Mucosa of descending colon (tissue), 3 donors: Measurements from ENCODE around the gene PIR. TPM values are rescaled to one million over a fixed set of nuclear protein-coding genes. Genes with fewer than 3 reads are reported as not detected.

Experiments
- ATAC-seq: fragments of 200-7000 bp; cut with Tn5 transposase; one replicate; pipeline ENCODE4 v1.9.1; 2020; ENCODE audit warnings: mild to moderate bottlenecking, moderate library complexity
- DNase-seq, 3 donors: peaks; one replicate each; pipeline ENCODE4 v3.0.0-alpha.2; 2020
- H3K36me3 ChIP-seq: fragments of 200-600 bp; one replicate; pipeline ENCODE4 v1.8.0; 2021; ENCODE audit warnings: low read depth, mild to moderate bottlenecking
- H3K4me1 ChIP-seq: fragments of 200-600 bp; one replicate; pipeline ENCODE4 v1.8.0; 2021; ENCODE audit warnings: low read depth, mild to moderate bottlenecking
- H3K4me3 ChIP-seq: fragments of 200-600 bp; one replicate; pipeline ENCODE4 v1.8.0; 2021; ENCODE audit warnings: mild to moderate bottlenecking
- H3K9me3 ChIP-seq: fragments of 200-600 bp; one replicate; pipeline ENCODE4 v1.8.0; 2021; ENCODE audit warnings: mild to moderate bottlenecking
- intact Hi-C, 2 donors: fragments of 100-400 bp; cut with DNase I in 1 of 2; cut with micrococcal nuclease in 1 of 2; formaldehyde crosslinking; loops; one replicate each; pipeline versions ENCODE4 v1.11.0 to v1.11.1; 2022; cut with DNase I, micrococcal nuclease
- total RNA-seq, 3 donors: library from RNA; stranded (reverse); fragmentation: NEBNext Ultra II Directional in 2 of 3; extraction: Animal tissue kit (Norgen Biotek cat#: 25700) in 2 of 3; gene quantifications; one replicate each; pipeline versions ENCODE4 v1.2.1 to v1.2.4, GENCODE V29; 2021 to 2023
- TF ChIP-seq, protein P1 (sequence below): fragments of 200-600 bp; IDR thresholded peaks from one replicate; pipeline ENCODE4 v1.8.0; 2022; ENCODE audit warnings: antibody characterized with exemption, mild to moderate bottlenecking
- donor health status: DM: no; HTN: no; CAD: no; lungs with moderate emphysema.
- donor health status: DM: no; HTN: no; CAD: no.
- donor health status: DM: no; HTN: yes; CAD: no.

Gene PIR
- total RNA-seq, 3 donors from 2014 or later = 6.0 to 9.7 (median 8.4) TPM

DNA sequence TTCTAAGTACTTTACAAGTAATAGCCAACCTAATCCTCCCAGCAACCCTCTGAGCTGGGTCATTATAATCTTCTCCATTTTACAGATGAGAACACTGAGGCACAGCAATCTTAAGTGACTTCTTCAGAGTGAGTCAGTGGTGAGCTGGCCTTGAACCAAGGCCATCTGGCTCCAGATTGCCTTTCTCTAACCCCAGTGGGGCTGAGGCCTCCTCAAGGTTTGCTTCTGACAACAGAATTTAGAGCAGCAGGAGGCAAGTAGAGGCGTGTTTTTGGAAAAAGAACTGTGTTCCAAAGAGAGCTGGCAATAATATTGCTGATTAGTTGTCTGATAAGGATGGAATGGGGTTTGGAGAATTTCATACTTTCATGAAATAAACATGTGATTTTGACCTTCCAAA is 41.2 kb downstream of the PIR start:
- no peak overlapping the region for H3K4me3 ChIP-seq
- no peaks in the 10 kb centered on the region for H3K9me3 ChIP-seq
- no peak for ATAC-seq
- H3K4me1 ChIP-seq = no peaks in the 10 kb centered on the region
- TF ChIP-seq, protein P1, sequence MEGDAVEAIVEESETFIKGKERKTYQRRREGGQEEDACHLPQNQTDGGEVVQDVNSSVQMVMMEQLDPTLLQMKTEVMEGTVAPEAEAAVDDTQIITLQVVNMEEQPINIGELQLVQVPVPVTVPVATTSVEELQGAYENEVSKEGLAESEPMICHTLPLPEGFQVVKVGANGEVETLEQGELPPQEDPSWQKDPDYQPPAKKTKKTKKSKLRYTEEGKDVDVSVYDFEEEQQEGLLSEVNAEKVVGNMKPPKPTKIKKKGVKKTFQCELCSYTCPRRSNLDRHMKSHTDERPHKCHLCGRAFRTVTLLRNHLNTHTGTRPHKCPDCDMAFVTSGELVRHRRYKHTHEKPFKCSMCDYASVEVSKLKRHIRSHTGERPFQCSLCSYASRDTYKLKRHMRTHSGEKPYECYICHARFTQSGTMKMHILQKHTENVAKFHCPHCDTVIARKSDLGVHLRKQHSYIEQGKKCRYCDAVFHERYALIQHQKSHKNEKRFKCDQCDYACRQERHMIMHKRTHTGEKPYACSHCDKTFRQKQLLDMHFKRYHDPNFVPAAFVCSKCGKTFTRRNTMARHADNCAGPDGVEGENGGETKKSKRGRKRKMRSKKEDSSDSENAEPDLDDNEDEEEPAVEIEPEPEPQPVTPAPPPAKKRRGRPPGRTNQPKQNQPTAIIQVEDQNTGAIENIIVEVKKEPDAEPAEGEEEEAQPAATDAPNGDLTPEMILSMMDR = no peak
- no peaks in the 10 kb centered on the region for H3K36me3 ChIP-seq
- intact Hi-C loops = no loop called here
- DNase-seq = no peak

DNA sequence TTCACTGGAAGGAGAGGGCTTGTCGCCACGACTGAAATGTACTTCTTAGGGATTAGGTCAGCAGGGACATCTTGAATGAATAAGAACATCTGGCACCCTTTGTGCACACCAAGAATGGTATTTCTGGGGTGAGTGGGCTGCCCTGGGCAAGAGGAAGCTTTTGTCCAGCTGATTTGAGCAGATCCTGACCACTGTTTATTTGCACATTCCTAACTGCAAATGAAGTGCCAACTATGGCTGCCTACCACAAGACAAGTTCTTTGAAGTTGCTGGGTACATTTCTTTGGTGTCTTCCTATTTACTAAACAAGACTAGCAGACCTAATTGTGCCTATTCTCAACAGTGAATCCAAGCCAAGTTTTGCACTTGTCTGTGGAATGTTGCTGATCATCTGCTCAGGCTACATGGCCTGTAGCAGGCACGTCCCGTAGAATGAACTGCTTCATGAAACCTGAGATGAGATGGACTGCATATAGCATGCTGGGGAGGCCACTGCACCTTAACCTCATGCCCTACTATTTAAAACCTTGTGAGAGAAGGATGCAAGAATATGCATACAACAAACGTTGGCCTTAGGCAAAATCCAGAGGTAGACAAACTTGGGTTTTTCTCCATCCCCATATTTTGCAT is 45.0 kb downstream of the PIR start:
- TF ChIP-seq, protein P1 = no peak
- no peaks in the 10 kb centered on the region for H3K9me3 ChIP-seq
- no peaks in the 10 kb centered on the region for H3K36me3 ChIP-seq
- no peak for ATAC-seq
- intact Hi-C loops = no loop called here
- no peaks in the 10 kb centered on the region for H3K4me1 ChIP-seq
- DNase-seq = no peak
- no peak overlapping the region for H3K4me3 ChIP-seq

DNA sequence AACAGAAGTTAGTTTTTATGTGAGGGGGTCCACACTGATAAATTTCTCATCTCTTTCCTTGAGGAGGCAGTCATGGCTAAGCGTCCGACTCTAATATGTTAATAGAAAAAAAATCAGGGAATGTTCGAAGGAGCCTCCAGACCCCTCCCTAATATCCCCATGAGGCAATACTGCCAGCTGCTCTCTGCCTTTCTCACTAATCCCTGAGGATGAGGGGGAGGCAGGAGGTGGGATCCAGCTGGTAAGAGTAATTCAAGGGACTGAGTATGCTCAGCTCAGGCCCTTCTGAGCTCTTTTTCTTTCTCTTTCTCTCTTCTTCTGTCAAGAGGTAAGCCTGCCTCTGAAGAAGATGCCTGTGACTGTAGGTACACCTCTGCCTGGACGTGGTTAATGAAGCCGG is 51.7 kb downstream of the PIR start:
- no peaks in the 10 kb centered on the region for H3K36me3 ChIP-seq
- ATAC-seq (no peak), DNase-seq (no peak)
- H3K4me1 ChIP-seq = no peaks in the 10 kb centered on the region
- TF ChIP-seq, protein P1 = no peak
- intact Hi-C loops = no loop called here
- H3K4me3 ChIP-seq = no peak overlapping the region
- H3K9me3 ChIP-seq = no peaks in the 10 kb centered on the region

DNA sequence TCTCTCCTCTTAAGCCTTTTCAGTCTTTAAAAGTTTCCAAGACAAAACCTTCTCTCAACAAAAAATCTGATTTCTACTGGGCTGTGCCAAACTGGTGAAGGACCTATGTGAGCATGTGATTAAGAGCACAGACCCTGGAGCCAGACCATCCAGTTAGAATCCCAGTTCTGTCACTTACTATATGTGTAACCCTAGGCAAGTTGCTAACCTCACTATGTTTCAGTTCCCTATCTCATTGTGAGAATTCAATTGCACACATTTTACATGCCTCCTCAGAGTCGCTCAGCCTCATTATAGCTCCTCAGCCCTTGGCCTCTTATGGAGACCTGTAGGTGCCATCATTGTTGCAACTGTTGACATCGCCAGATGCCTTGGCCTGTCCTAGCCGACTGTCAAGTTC is 54.8 kb downstream of the PIR start:
- intact Hi-C loops = no loop called here
- H3K4me3 ChIP-seq = no peak overlapping the region
- no peaks in the 10 kb centered on the region for H3K9me3 ChIP-seq
- TF ChIP-seq, protein P1 = no peak
- DNase-seq = no peak
- no peaks in the 10 kb centered on the region for H3K4me1 ChIP-seq
- no peak for ATAC-seq
- H3K36me3 ChIP-seq = no peaks in the 10 kb centered on the region

DNA sequence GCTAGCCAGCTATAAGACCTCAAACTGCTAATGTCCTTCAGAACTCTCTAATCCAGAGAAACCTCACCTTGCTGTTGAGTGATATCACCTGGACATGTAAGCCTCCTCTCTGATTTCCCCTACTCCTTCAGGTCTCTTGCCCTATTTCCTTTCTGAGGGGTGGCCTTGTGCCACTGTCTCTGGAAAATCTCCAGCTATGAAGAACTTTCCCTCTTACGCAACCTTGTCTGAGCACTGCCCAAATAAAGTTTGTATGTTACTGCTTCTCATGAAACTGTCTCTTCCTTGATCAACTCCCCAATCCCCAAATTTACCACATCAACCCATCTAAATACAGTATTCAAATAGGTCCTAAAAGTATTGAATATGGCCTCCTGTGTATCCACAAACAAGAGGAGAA is 55.4 kb downstream of the PIR start:
- no peaks in the 10 kb centered on the region for H3K4me1 ChIP-seq
- no peak for ATAC-seq
- H3K4me3 ChIP-seq = no peak overlapping the region
- no peaks in the 10 kb centered on the region for H3K9me3 ChIP-seq
- TF ChIP-seq, protein P1 = no peak
- DNase-seq = no peak
- intact Hi-C loops = no loop called here
- no peaks in the 10 kb centered on the region for H3K36me3 ChIP-seq
